Neural cell (in vitro differentiated cells): ENCODE measurements around the gene SMAD1.

ENCODE experiments used
- CTCF ChIP-seq: fragments of 450-650 bp; IDR thresholded peaks from 2 replicates; pipeline ENCODE4 v1.5.1; 2014; ENCODE audit warnings: antibody characterized with exemption, mild to moderate bottlenecking, moderate library complexity; ENCODE audit not compliant: poor library complexity, severe bottlenecking
- POLR2AphosphoS5 ChIP-seq: IDR thresholded peaks from 2 replicates; pipeline ENCODE4 v1.6.1; 2012

GRCh38 chr4:145528601-145529000 lies 46.9 kb downstream of the SMAD1 start:
- TF ChIP-seq POLR2AphosphoS5, result no peak
- no peak for TF ChIP-seq CTCF
